SHP77 treated with DMSO at 0.1 percent for 48 hours (cell line): ENCODE measurements around the gene KIAA1958.
"Not testable (repeated sequence)": the region's sequence is repeated elsewhere in the genome, so short reads cannot be mapped to it uniquely, and the experiment has no call there.

Experiments used
- DNase-seq: peaks from one replicate; lab custom pipeline; 2025; lab: John Stamatoyannopoulos, UW

KIAA1958 gene

DNA sequence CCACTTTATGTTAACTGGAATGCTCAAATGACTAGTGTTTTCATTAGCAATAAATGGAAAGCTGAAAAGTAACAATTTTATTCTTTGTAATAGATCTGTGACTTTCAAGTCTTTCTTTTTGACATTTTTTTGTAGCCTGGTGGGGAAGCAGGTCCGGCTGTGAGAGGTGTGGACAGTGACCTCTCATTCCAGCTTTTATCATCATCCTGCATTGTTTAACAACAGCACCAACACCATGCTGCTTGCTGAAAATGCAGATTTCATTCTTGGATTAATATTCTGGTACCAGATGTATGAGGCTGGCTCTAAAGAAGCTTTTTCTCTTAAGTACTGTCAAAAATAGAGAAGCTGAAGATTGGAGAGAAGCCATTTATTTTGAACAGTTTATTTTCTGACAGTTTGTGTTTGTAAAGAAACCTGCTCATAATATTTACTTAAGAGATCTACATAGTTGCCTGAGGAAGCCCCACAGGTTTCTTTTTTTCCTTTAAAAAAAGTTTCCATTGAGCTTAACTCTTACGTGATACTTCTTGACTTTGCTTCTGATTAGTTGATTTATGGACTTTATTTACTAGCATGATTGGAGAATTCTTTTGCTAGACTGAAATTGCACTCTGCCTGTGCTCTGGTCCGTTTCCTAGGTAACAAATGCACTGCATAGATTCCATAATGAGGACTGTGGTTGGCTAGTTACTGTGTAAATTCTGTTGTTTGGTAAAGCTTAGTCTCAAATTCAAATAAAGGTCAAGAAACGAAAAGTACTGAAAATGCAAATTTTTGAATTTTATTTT, 3.4 kb downstream of the KIAA1958 start:
- DNase-seq, result no peak

- DNase-seq, result no peak
Observed at GRCh38 chr9:112493393-112494137, 6.9 kb downstream of the KIAA1958 start.

DNA sequence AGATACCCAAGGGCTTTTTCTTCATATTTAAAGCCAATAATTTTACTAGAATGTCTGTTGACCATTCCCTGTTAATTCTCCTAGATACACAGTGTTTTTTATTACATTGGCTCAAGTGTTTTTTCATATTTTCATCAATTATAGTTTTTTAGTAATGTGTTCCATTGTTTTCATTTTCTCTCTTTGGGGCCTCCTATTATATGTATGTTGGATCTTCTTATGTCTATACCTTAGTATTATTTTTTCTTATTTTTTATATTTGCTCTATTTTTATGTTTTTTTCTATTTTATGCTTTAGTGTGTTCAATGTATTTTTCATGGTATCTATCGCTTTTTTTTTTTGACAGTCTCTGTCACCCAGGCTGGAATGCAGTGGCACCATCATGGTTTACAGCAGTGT, 7.5 kb downstream of the KIAA1958 start:
- no peak for DNase-seq

- DNase-seq, result no peak
Observed at GRCh38 chr9:112495614-112496013, 9.0 kb downstream of the KIAA1958 start.

DNA sequence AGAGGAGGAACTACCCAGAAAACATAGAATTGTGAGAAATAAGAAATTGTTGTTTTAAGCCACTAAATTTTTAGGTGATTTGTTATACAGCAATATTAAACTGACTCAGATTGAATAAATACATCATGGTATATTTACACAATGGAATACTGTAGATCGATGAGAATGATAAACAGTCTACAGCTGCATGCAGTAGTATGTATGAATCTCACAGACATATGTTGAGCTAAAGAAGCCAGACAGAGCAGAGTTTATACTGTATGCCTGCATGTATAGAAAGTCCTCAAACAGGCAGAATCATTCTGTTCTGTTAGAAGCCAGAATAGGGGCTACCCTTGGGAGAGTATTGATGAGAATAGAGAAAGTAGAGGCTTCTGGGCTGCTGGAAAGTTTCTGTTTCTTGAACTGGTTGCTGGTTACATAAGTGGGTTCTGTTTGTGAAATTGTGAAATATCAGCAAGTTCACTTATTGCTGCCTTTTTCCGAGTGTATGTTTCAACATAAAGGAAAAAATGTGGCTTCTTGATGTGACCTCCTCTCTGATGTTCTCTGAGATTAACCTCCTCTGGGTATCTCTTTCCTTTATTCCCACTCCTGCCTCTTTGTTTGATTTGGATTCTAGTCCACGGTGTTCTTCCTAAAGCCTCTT, 9.6 kb downstream of the KIAA1958 start:
- DNase-seq, result no peak

DNA sequence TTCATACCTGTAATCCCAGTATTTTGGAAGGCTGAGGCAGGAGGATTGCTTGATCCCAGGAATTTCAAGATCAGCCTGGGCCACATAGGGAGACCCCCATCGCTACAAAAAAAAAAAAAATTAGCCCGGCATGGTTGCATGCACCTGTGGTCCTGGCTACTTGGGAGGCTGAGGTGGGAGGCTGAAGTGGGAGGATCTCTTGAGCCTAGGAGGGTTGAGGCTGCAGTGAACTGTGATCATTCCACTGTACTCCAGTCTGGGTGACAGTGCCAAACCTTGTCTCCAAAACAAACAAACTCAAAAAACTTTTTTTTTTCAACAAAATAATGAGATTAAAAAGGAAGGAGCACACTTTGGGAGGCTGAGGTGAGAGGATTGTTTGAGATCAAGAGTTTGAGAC, 14.2 kb downstream of the KIAA1958 start:
- no peak for DNase-seq

GRCh38 chr9:112501287-112501686, 14.7 kb downstream of the KIAA1958 start:
- DNase-seq, result no peak

DNA sequence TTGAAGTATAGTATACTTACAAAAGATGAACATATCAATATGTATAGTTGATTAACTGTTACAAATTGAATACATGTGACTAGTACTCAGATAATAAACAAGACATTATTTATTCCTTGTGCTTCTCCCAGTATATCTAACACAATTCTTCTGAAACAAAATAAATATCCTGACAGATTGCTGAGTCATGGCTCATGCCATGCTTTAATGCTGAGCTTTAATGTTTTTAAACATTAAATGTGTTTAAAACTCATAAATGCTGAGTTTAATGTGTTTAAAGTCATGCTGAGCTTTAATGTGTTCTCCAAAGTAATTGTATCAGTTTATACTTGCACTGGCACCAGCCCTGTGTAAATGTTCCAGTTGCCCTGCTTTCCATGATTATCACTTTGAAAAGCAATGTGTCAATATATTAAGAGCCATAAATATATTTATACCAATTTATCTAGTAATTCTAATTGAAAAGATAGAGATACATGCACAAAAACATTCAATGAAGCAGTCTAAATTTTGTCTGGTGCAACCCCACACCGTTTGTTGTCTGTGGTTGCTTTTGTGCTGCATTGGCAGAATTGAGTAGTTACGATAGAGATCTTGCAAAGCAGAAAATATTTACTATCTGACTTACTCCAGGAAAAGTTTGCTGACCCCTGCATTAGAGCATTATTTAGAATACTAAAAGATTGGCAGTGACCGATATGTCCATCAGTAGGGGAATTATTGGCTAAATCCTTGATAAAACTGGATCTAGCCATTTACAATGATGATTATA, 15.7 kb downstream of the KIAA1958 start:
- DNase-seq, result no peak

DNA sequence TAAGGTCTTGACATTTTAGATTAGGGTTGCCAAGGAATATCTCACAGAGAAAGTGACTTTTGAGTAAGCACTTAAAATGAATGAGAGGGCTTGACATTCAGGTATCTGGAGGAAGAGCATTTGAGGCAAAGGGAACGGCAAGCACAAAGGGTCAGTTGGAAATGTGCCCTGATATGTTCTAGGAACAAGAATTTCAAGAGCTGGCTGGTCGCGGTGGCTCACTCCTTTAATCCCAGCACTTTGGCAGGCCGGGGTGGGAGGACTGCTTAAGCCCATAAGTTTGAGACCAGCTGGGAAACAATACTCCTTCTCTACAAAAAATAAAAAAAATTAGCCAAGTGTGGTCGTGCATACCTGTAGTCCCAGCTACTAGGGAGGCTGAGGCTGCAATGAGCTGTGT, 16.5 kb downstream of the KIAA1958 start:
- DNase-seq, result no peak

DNA sequence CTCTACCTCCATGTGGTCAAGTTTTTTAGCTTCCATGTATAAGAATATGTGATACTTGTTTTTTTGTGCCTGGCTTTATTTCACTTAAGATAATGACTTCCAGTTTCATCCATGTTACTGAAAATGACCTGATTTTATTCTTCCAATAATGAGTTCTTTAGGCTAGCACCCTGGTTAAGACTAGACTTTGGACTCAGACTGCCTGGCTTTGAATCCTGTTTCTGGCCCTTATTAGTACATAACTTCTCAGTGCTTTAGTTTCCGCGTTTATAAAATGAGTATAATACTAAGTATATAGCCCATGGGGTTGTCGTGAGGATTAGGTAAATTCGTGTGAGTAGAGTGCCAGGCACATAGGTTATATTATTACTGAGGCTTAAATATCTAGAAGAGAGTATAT, 18.5 kb downstream of the KIAA1958 start:
- no peak for DNase-seq

GRCh38 chr9:112505607-112506006, 19.0 kb downstream of the KIAA1958 start:
- no peak for DNase-seq

- DNase-seq, result no peak
Observed at GRCh38 chr9:112506571-112506970, 19.9 kb downstream of the KIAA1958 start.

DNA sequence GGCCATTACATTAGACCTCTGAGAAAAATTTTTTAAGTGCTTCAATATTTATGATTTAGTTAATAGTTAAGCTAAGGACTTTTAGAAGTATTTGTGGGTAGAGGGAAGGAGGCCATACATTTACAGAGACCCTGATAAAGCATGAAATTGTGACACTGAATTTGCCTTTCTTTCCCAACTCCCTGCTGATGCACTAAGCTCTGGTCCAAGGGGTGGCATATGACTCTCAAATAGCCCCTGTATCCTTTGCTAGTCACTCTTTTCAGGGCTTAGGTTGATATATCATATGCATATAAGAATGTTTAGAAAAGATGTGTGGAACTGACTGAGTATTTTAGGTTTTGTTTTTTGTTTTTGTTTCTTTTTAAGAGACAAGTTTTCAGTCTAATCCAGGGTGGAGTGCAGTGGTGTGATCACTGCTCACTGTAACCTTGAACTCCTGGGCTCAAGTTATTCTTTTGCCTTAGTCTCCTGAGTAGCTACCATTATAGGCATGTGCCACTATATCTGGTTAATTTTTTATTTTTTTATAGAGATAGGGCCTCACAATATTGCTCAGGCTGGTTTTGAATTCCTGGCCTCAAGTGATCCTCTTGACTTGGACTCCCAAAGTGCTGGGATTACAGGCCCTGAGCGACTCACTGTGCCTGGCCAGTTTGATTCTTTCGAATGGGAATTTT, 20.5 kb downstream of the KIAA1958 start:
- no peak for DNase-seq

GRCh38 chr9:112508377-112508776, 21.8 kb downstream of the KIAA1958 start:
- no peak for DNase-seq

DNA sequence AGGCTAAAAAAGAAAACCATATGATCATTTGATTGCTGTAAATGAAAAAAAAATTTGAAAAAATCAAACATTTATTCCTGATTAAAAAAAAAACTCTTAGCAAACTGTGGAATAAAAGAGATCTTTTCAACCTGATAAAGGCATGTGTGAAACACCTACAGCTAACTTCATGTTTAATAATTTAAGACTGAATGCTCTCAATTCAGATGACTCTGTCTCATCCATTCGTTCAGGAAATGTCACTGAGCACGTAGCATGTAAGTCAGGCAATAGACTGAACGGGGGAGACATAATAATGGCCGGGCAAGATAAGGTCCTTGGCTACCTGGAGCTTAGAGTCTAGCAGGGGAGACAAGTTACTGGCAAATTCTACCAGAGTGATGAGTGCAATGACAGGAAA, 25.8 kb downstream of the KIAA1958 start:
- DNase-seq, result not testable (repeated sequence)

GRCh38 chr9:112516769-112517168, 30.1 kb downstream of the KIAA1958 start:
- no peak for DNase-seq

GRCh38 chr9:112520069-112520468, 33.4 kb downstream of the KIAA1958 start:
- no peak for DNase-seq

DNA sequence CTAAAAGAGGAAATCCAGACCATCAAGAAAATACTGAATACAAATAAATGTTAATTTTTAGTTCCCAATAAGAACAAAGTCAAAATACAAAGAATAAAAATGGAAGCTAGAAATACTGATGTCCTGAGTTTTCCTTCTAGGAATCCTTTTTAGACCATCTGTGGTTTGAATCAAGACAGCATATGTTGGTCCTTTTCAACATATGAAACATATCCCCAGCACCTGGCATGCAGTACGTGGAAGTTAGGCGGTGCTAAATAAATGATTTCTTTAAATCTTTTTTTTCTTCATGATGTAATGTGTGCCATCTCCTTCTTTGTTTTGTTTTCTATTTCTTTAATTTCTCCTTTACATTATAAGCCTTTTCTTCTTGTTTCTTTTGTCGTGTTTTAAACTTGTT, 34.0 kb downstream of the KIAA1958 start:
- no peak for DNase-seq

DNA sequence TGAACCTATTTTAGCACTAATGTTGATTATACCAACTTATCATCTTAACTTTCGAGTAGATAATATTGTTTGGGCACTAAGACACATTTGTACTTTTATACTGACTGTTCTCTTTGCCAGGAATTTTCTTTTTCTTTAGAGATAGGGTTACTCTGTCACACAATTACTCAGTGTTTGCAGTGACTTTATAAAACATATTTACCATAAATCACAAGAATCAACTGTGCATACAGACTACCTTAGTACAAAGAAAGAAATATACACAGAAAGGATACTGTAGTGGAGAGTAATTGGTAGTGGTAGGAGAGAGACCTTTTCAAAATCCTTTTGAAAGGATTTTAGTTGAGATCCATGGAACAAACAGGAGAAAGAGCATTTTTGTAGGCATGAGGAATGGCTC, 40.3 kb downstream of the KIAA1958 start:
- no peak for DNase-seq

DNA sequence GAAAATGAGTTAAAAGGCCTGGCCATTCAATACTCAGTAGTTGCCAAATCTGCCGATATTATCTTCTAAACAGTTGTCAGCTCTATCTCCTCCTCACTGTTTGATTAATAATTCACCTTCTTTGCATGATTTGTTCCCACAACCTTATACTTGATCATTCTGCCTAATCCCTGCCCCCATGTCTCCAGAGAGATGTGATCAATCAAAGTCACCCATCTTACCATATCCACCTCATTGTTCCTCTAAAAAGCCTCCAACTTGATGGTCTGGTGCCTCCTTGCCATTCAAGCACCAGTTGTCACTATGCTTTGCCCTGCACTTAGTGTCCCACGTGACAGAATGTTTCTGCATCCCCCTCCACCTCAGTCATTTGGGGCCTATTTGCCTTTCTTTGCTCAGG, 41.3 kb downstream of the KIAA1958 start:
- no peak for DNase-seq

- no peak for DNase-seq
Observed at GRCh38 chr9:112529316-112529715, 42.7 kb downstream of the KIAA1958 start.

DNA sequence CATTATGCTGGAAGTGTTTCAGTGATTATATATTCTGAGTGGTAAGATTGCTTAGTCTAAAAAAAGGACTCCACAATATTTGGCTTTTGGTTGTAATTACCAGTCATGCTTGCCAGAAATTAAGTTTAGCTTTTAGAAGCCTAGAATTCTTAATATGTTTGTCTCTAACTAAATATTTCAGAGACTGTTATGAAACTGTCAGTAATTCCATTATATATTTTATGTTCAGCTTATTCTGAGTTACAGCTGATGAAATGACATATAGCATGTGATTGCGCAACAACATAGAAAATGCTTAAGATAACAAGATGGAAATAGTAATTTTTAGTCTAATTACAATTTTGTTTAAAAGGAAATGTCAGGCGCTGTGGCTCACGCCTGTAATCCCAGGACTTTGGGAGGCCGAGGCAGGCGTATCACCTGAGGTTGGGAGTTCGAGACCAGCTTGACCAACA, 44.2 kb downstream of the KIAA1958 start:
- no peak for DNase-seq
